GM21529 (cell line): ENCODE data around the gene COG5.

Experiments used
- ATAC-seq: cut with Tn5 transposase; IDR thresholded peaks from one replicate; pipeline ENCODE4 v1.9.1; 2021; ENCODE audit not compliant: unreplicated experiment

The COG5 gene

DNA sequence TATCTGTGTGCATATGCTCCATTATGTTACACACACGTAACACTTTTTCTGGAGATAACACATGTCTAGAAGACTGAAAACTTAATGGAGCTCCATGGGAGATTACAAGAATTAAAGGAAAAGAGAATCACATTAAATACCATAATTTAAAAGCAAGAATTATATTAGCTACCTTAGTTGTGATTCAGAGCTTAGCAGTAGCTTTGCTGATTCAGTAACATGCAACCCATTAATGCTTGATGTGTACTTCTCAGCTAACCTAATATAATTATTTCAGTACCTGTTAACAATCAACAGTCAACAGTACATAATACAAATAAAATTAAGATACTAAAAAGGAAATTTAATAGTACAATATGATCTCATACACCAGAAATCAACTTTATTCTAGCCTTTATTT lies 167.6 kb downstream of the COG5 start:
- ATAC-seq = no peak

DNA sequence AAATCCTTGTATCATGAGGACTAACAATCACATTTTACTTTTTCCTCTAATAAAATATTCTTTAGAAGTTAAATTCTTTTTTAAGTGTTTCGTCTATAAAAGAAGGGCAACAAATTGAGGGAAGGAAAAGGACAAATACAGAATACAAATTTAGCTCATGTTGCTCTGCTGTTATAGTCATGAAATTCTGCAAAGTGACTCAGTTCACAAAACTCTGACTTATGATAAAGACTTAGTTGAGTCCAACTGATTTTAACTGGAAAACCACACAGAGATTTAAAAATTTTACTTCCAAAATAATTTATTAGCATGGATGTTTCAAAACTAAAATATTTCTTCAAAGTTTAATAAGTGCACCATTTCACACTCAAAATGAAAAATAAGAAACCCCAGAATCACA lies 168.9 kb downstream of the COG5 start:
- no peak for ATAC-seq

DNA sequence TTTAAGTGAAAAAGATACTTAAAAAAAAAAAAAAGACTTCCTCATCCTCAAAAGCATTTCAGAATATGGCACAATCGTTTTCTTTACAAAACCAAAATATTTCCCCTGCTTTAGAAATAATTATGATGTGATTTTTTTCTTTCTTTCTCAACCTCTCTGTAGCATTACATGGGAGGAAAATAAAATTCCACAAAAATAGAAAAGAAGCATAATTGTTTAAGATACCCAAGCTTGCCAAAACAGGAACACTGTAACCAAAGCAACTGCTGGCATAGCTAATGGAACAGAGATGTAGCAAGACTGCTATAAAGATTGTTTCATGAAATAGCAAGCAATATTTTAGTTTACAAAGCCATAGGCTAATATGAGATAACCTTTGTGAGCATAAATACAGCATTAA lies 169.4 kb downstream of the COG5 start:
- no peak for ATAC-seq

DNA sequence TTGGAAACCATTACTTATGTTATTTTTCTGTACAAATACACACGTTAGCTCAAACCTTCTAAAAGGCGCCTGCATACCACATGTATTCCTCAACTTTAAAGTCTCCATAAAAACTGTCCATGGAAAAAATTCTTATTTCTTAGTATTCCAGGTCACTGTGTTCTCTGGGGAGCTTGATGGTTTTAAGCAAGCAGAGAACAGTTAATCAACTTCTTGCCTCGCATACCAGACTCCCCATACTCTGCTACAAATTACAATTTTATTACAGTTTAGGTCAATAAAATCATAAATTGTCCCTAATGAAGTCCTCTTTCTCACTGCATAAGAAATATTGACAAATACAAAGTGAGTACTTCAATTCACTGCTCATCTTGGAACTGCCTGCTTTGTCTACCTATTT lies 170.9 kb downstream of the COG5 start:
- ATAC-seq = no peak

GRCh38 chr7:107390916-107391315 lies 172.8 kb downstream of the COG5 start:
- ATAC-seq = no peak

- no peak for ATAC-seq
These were observed 175.1 kb downstream of the COG5 start for GRCh38 chr7:107388604-107389003.

DNA sequence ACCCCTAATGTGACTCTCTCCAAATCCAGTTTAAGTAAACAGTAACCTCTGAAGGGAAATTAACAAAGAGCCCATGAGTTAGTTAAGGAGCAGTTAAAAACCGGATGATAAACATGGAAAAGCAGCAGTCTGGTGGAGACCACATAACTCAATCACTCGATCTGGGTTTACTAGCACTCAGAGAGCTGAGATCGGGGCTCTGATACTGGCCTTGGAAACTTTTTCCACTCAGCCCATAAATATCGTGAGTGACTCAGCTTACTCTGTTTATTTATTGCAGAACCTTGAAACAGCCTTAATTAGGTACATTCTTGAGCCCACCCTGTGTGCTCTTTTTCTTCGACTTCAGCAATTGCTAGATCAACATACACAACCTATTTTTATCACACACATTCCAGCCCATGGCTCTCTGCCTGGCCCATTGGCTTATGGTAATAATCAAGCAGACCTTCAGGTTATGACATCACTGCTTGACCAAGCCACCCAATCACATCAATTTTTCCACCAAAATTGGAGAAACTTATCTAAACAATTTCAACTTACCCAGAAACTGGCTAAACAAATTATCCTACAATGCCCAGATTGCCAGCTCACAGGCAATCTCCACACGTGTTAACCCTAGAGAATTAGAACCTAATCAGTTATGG lies 176.0 kb downstream of the COG5 start:
- ATAC-seq = no peak

DNA sequence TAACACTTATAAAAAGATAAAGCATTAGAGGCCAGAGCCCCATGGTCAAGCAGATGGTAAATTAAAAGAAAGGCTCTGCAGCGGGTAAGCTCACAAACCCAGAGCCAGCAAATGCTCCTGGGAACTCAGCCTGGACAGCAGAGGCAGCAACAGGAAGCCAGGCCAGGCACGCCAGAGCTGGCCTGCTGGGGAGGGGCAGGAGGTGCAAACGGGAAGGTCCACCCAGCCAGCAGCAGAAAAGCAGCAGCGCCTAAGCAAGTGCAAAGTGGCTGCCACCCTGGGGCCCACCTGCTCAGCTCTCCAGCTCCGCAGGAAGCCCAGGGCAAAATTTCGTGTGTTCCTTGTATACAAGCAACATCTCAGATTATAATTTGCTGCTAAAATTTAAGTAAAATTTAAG lies 176.6 kb downstream of the COG5 start:
- no peak for ATAC-seq

DNA sequence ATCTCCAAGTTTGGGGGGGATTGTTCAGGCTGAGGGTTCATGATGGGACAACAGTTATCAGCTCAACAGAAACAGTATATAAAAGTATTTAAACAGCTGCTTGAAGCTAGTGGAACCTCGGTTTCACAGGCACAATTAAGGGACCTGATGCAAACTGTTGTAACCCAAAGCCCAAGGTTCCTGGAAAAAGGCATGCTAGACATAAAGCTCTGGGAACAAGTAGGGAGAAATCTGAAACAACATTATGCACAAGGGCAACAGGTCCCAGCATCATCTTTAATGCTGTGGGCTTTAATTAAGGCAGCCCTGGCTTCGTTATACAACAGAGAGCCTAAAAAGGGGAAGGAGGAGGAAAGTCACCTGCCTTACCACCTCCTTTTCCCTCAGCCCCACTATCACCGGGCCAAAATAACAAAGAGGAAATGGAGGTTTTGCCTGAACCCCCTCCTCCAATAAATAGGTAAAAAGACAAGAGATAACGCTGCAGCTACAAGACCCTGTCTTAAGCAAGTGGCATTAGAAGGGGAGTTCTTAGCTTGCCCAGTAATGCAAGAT lies 177.1 kb downstream of the COG5 start:
- no peak for ATAC-seq

DNA sequence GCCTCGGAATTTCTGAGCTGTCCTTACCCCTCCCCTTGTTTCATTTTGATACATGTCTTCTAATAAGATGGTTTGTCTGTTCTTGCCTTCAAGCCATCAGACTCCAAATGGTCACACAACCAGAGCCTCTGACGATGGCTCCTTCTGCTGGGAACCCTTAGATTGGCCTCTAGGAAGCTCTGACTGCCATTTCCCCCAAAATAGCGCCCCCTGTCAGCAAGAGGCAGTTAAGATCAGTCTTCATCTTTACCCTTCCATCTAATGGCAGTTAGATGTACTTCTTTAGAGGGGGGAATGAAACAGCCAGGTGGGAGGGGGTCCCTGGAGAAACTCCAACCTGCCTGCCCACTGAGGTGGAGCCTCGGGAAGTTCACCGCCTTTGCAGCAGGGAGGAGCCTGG lies 179.7 kb downstream of the COG5 start:
- ATAC-seq = no peak

DNA sequence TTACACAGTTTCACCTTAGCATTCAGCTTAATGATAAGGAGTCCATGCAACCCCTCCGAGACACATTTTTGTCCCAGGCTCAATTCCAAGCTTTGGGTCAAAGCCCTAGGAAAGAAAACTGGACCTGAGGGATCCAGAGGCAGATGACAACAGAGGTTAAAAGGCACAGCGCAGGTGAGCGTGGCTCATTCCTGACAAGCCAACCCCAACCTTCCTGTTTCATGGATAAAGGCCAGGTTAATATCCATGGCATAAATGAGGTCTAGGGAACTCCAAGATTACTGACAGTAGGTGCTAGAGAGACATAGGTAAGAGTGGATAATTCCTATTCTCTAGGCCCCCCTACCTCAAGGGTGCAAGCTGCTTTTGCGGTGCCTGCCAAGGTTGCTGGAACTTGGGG lies 180.5 kb downstream of the COG5 start:
- ATAC-seq = no peak

DNA sequence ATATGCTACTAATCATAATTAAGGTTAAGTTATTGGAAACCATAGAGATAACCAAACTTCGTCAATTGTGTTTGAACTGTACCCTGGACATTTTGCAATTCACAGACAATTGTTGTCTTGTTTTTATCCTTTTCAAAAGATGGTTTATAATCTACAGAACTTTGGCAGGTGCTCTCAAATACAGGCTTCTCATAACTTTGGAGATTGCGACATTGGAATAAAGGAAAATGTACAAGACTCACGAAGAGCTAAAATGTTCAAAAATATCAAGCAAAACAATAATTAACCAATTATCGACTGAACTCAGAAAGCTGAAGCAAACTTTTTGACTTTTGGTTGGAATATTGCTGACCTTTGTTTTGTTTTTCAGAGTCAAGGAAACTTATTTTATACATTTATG lies 182.3 kb downstream of the COG5 start:
- no peak for ATAC-seq

DNA sequence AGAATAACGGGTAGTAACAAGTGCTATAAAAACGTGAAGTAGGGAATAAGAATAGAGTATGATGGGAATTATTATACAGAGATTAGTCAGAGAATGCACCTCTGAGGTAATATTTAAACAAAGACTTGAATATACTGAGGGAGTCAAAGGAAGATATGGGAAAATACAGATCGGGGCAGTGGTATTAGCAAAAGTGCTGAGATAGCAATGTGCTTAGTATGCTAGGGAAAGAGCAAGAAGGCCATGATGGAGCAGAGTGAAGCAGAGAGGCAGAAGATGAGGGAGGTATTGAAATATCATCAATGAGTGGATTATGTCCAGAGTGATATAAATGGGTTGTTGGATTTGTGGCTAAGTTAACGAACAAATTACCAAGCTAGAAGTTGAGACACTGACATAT lies 190.4 kb downstream of the COG5 start:
- no peak for ATAC-seq

- ATAC-seq = no peak
These were observed 191.4 kb downstream of the COG5 start for GRCh38 chr7:107372298-107372697.

- no peak for ATAC-seq
These were observed 192.9 kb downstream of the COG5 start for GRCh38 chr7:107370816-107371215.

DNA sequence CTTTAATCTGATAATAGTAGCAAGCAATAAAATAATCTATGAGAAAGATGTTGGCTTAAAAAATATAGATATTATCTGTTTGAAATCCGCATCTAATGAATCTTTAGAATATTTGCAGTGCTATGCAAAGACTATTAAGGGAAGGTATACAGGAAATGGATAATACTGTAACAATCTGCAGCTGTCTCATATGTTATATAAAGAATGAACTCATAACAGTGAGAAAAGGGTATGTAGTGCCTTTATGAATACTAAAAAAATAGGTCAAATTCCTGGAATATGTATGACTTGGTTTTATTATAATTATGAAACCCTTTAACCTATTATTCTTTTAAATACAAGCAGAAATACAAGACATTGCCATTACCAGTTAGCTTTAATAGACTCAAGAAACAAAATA lies 198.9 kb downstream of the COG5 start:
- ATAC-seq = no peak

- no peak for ATAC-seq
These were observed 204.0 kb downstream of the COG5 start for GRCh38 chr7:107359520-107360316.

DNA sequence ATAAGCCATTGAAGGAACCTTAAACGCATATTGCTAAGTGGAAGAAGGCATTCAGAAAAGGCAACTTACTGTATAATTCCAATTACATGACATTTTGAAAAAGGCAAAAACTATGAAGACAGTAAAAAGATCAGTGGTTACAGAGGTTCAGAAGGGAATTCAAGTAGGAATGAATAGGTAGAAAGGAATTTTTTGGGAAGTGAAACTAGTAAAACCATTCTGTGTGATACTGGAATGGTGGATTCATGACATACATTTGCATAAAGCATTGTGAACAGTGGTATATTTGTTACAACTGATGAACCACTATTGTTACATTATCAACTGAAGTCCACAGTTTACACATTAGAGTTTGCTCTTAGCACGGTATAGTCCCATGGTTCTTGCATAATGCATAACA lies 208.1 kb downstream of the COG5 start:
- no peak for ATAC-seq

DNA sequence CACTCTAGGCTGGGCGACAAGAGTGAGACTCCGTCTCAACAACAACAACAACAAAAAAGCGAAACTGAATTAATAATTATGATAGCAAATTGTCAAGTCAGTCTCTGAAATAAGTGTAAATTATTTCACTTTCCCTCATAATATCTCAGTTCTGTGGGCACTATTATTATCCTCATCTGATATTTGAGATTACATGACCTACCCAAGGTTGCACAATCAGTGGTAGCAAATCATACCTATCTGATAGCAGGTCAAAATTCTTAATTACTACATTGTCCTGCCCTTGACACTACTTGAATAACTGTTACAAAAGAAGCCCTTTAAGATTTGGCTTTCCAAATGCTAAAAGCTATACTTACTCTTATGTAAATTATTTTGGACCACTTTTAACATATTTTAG lies 209.1 kb downstream of the COG5 start:
- no peak for ATAC-seq

DNA sequence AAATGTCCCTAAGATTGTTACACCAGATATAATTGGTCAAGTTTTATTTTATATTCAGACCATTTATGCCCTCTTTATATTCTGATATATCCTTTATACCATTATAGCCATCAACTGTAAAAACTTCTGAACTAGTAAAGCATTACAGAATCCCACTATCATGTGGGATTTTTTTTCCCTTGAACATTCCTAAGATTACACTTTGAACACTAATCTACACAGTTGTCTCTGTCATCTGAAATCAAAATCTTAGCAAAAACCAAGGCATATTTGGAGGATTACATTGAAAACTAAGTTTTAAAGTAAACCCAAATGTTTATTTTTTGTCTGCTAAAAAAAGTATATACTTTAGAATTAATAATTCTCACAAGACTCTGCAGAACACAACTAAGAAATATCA lies 210.0 kb downstream of the COG5 start:
- no peak for ATAC-seq

GRCh38 chr7:107345898-107346297 lies 217.8 kb downstream of the COG5 start:
- ATAC-seq = no peak

- no peak for ATAC-seq
These were observed 218.9 kb downstream of the COG5 start for GRCh38 chr7:107344799-107345198.

GRCh38 chr7:107344286-107344685 lies 219.4 kb downstream of the COG5 start:
- ATAC-seq = no peak
